Superior temporal gyrus (tissue), 1 donor: ENCODE results near the gene MYO5A.
A peak's percentile ranks its signal among the peaks of the same experiment; 100 is the strongest.
"Not testable (repeated sequence)": the region's sequence is repeated elsewhere in the genome, so short reads cannot be mapped to it uniquely, and the experiment has no call there.

Source experiments
- DNase-seq: peaks from one replicate; pipeline ENCODE4 v3.0.0-alpha.2; 2016; ENCODE audit errors: extremely low spot score

Gene MYO5A

DNA sequence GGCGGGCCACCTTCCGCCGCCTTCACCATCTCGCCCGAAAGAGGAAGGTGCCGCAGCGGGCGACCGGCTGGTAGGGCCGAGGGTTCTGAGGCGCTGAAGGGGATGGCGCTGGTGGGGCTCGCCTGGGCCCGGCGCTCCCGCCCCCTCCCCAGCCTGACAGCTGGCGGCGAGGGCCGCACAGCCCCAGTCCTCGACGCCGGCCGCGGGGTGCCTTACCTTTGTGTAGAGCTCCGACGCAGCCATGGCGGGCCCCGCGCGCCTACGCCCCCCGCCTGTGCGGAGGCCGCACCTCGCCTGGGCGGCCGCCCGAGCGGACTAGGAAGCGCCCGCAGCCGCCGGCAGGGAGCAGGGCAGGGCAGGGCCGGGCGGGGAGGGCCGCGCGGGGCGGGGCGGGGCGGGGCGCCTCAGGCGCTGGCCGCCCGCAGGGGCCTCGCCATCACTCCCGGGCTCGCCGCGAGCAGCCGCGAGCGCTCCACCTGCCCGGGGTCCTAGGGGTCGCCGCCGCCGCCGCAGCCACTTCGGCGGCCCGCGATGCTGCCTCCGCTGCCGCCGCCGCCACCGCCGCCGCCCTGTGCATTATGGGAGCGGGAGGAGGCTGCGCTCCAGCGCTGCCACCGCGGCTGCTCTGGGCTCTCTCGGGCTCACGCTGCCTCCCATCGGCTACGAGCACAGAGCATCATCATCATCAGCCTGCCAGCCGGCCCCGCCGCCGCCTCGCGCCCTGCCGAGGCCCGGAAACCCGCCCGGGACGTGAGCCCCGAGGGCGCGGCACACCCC, at the start of gene MYO5A:
Gene MYO5A, minus strand, starts transcription at position 317 of the 777 bp plus-strand sequence. Its CDS starts 74 bp downstream, at position 243.
- peak; percentile 84 for DNase-seq

DNA sequence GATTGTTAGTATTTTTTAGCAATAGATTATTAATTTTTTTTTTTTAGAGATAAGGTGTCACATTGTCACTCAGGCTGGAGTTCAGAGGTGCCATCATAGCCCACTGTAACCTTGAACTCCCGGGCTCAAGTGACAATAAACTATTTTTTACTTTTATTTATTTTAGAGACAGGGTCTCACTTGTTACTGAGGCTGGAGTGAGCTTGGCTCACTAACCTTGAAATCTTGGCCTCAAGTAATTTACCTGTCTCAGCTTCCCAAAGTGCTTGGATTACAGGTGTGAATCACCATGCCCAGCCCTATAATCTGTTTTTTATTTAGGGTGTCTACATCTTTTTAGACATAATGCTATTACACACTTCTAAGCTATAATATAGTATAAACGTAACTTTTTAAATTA, 48.0 kb upstream of the MYO5A start:
- no peak for DNase-seq

DNA sequence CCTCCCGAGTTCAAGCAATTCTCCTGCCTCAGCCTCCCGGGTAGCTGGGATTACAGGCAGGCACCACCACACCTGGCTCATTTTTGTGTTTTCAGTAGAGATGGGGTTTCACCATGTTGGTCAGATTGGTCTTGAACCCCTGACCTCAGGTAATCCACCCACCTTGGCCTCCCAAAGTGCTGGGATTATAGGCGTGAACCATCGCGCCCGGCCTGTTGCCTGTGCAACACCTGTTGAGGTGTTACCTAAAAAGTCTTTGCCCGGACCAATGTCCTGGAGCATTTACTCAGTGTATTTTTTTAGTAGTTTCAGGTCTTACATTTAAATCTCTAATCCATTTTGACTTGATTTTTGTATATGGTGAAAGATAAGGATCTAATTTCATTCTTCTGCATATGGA, 46.9 kb upstream of the MYO5A start:
- DNase-seq, result not testable (repeated sequence)

DNA sequence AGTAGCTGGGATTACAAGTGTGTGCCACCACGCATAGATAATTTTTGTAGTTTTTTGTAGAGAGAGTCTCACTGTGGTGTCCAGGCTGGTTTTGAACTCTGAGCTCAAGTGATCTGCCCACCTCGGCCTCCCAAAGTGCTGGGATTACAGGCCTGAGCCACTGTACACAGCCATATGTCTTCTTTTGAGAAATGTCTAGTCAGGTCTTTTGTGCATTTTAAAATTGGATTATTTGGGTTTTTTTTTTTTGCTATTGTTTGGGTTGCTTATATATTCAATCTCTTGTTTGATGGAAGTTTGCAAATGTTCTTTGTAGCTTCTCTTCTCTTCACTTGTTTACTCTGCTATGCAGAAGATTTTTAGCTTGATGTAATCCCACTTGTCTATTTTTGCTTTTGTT, 46.4 kb upstream of the MYO5A start:
- no peak for DNase-seq

DNA sequence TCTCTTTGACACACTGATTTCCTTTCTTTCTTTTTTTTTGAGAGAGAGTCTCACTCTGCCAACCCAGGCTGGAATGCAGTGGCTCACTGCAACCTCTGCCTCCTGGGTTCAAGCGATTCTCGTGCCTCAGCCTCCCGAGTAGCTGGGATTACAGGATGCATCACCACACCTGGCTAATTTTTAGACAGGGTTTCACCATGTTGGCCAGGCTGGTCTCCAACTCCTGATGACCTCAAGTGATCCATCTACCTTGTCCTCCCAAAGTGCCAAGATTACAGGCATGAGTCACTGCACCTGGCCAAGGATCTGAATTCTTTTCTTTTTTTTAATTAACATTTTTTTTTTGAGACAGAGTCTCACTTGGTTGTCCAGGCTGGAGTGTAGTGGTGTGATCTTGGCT, 45.9 kb upstream of the MYO5A start:
- DNase-seq, result not testable (repeated sequence)

DNA sequence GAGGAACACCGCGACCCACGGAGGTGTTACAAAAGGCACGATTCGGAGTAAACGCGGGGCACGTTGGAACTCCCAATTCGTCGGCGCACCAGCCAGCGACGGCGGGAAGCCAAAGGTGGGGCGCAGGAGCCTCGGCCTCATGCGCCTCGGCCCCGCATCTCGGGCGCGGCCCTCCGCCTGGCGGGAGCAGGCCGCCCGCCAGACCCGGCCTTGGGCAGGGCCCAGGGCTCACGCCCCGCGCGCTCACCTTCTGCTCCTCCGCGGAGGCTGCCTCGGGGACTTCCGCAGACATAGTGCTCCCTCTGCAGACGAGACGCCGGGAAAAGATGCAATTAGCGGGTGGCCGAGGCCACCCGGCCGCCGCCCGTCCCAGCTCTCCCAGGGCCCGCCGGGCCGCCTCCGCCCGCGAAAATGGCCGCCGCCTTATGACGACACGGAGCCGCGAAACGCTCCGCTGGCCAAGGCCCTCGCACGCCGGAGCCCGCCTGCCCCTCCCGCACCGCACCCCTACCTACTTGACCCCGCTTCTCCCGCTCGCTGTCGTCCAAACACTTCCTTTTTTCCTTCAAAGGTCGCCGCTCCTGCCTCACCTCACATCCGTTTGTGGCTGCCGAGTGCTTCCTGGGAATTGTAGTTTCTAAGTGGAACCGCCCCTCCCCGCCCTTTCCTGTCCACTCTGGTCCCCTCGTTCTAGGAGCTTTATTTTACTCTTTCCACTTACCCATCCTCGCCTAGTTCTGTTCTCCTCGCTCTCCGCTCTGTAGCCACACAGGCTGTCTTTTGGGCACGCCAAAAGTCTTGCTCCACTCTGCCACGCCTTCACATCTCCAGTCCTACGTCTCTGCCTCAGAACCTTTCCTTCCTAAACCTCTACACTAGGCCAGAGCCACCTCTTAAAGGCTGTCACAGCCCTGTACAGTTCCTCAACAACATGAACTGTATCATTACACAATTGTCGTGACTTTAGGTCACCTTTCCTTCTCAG, 40.2 kb upstream of the MYO5A start, which contains the start of gene ARPP19:
Gene ARPP19, minus strand, starts transcription at position 430 of the 985 bp plus-strand sequence. Its CDS starts 138 bp downstream, at position 292.
- peak; percentile 88 for DNase-seq

DNA sequence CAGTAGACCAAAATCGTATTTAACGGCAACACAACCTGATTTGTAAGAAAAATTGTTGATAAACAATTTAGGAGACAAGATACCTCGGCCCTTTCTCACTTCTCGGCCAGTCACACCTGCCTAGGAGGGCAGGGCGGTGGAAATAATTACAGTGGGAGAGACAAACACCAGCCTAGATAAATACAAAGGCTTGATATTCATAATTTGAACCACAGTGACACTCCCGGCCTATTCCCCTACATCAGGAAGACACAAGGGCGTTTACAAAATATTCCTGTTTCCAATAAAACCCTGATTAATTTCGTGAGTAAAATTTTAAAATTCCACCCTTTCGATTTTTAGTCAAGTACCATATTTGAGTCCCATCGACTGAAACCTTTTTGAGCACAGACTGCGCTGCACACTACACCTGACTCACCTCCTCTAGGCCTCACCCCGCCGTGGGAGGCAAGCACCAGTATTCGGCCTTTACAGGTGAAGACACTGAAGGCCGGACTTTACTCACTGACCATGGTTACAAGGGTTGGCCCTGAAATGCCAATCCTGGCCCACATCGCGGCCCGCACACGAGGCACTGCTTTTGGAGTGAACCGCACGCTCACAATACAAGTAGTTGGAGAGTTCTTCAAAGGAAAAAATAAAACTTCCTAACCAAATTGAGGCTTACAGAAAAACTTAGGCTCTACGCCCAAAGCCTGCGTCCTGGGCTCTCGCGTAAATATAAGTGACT, 39.4 kb upstream of the MYO5A start:
- peak; percentile 37 for DNase-seq

DNA sequence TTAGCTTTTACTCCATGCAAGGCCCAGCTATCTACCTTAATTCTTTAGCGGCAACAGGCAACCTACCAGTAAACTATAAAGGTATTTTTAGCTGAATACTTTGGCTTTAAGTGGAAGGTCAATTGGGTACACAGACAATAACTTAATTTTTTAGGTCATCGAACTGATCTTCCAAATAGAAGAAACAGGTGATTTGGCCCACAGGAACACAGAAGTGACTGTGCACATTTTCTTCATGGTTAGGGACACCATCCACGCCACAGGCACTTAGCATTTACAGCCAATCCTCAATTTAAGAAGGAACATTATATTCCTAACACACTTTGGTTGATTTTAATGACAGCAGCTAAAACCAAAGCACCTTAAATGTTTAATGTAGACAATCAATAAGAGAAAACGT, 38.2 kb upstream of the MYO5A start:
- DNase-seq, result no peak

DNA sequence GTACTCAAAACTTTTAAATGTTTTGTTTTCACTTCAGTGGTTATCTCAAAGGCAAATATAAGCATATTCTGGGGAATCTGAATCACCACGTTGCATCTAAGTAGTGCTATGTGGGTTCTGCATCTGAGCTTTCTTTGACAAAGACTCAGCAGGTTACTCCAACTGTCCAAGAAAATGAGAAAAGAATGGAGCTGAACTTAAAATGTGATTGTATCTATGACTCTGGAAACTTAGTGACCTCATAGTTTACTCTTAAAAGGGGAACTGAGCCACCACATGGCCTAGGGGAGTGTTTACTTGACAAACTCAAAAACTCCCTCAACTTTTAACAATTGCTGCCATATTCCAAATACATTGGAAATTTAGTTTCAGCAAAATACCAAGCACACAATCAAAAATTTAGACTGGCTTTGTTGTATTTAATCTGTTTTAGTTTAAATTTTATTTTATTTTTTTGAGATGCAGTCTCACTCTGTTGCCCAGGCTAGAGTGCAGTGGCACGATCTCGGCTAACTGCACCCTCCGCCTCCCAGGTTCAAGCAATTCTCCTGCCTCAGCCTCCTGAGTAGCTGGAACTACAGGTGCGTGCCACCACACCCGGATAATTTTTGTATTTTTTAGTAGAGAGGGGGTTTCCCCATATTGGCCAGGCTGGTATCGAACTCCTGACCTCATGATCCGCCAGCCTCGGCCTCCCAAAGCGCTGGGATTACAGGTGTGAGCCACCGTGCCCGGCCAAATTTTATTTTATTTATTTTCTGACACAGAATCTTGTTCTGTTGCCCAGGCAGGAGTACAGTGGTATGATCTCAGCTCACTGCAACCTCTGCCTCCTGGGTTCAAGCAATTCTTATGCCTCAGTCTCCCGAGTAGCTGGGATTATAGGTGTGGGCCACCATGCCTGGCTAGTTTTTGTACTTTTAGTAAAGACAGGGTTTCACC, 37.0 kb upstream of the MYO5A start:
- peak; percentile 7 for DNase-seq

DNA sequence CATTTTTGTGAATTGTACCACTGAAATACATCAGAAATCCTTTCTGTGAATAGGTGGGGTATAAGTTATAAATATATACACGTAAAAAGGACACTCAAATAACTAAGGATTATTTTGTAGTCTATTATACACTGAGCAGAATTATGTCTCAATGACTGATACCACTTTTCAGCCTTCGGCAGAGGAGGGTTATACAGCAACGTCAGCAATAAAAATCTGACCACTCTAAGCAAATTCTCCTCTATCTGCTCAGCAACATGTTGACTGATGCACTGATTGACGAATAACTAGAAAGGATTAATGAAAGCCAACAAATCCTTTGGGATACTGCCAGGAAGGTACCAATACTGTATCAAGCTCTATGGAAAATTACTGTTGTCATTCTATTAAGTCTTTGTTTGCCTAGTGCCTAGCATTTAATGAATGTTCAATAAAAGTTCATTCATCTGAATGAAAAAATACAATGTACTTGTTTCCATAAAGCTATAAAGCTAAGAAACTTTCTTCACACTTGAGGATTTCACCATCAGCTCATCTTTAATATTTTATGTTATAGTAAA, 34.9 kb upstream of the MYO5A start:
- peak; percentile 26 for DNase-seq

DNA sequence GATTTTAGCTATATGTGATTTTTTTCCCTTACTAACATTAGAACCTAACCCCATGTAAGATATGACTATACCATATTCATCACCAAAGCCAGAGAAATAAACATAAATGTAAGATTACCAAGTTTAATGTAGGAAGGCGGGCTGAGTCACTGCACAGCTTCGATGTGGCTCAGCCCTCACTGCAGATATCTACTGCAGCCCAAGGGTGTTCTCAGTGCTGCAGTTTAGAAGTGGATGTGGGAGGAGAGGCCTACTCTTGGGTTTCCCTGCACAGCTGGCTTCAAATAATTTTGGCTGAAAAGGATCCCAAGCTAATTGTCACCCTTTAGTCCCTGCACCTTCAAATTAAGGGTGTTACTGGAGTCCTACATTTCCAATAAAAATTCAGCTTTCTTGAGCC, 30.9 kb upstream of the MYO5A start:
- peak; percentile 51 for DNase-seq

DNA sequence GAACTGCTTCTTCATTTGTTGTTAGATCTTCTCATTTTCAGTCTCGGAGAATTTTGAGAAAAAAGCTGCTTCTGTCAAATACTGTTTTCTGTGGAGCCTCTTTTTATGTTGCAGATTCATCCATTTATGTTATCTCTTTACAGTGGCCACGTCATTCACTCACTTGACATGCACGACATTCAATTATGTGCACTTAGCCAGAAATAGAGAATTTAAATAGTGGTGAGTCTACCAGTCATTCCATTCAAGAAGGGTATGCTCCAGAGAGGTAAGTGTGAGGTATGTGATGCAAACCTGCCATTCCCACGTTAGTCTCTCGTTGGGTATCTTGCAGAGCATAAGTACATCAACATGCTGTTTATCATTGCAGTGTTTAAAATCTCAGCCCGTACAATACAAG, 30.3 kb upstream of the MYO5A start:
- DNase-seq, result no peak

DNA sequence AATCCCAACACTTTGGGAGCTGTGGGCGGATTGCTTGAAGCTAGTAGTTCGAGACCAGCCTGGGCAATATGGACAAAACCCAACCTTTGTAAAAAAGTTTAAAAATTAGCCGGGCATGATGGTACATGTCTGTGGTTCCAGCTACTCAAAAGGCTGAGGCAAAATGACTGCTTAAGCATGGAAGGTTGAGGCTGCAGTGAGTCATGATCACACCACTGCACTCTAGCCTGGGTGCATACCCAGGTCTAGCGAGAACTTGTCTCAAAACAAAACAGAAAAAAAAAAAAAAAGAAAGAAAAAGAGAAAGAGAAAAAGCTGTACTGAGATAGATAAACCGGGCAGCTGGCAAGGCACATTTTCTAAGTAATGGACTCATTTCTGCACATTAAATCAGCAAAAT, 29.5 kb upstream of the MYO5A start:
- DNase-seq, result no peak

DNA sequence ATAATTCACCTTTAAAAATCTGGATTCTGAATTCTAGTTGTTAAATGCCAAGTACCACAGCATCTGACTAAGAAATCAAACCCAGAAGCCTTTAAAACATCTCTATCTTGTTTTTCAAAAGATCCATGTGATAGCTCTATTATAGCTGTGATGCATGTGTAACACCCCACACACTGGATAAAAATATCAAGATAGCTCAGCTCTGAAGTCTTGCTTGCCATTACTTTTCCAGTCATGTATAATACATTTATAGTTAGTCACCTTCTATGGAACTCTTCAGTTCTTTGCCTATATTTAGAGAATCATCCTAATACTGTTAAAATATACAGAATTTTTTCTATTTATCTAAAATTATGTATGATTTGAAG, 28.6 kb upstream of the MYO5A start:
- DNase-seq, result peak; percentile 65

DNA sequence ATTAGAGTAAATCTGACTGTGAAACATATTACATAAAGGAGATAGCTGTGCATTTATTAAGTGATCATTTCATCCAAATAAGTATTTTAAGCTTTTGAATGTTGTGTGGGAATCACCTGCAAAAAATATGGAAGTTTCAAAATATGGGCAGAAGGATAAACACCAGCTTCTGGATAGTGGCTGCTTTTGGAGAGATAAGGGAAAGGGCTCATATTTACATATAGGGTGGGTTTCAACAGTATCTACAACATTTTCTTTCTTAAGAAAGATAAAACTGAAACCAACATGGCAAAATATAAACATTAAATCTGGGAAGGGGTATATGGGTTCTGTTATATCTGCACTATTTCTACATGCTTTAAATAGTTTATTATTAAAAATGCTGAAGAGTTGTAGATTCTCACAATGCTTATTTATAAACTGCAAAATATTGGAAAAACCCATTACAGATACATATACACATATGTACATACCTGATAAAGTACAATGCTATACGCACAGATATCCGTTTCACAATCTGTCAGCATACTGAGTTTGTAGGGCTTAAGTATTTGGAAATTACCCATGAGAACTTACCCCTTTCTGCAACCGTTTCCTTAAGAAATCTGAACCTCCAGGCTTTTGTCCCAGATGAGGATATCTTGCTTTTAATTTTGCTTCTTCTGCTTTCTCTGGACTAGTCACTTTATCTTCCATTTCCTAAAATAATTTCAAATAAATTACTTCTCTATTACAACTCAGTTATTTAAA, 28.0 kb upstream of the MYO5A start:
- DNase-seq, result no peak

DNA sequence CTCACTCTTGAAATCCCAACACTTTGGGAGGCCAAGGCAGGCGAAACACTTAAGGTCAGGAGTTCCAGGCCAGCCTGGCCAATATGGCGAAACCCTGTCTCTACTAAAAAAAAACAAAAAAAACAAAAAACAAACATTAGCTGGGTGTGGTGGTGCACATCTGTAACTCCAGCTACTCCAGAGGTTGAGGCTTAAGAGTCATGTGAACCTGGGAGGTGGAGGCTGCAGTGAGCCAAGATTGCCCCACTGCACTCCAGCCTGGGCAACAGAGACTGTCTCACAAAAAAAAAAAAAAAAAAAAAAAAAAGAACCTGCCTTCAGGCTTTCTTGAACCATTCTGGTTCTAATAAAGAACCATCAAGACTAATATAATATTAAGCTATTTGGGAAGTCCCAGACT, 23.6 kb upstream of the MYO5A start:
- no peak for DNase-seq

DNA sequence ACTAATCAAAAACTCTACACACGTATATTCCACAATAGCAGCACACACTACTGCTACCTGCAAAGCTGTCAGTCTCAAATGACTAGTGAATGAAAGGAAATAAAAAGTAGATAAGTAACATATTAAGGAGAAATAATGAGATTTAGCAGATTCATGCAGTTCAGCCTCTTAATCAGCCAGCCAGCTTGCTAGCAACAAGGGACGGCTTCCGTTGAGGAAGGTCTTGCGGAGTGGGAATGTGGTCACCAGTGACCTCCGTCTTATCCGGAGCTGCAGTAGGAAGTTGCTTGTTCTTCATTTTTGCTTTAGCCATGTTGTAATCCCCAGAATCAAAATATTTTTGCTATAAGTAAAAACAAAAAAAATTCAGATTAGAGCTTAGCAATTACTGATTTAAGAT, 23.1 kb upstream of the MYO5A start:
- no peak for DNase-seq

DNA sequence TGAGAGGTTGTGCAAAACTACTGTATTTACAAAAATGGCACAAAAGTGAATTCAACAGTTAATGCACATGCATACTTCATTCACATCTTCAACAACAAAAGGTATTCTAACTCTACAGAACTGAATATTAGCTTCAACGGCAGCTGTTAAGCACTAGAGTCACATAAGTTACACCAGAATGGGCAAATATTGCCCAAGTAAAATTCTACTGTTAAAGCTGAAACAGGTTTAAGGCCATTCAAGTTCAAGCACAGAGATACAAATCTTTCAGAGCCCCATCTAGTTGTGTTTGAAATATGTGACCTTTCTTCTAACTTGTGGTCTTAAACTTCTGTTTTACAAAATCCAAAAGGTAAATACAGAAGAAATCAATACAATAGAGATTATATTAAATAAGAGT, 22.5 kb upstream of the MYO5A start:
- not testable (repeated sequence) for DNase-seq

DNA sequence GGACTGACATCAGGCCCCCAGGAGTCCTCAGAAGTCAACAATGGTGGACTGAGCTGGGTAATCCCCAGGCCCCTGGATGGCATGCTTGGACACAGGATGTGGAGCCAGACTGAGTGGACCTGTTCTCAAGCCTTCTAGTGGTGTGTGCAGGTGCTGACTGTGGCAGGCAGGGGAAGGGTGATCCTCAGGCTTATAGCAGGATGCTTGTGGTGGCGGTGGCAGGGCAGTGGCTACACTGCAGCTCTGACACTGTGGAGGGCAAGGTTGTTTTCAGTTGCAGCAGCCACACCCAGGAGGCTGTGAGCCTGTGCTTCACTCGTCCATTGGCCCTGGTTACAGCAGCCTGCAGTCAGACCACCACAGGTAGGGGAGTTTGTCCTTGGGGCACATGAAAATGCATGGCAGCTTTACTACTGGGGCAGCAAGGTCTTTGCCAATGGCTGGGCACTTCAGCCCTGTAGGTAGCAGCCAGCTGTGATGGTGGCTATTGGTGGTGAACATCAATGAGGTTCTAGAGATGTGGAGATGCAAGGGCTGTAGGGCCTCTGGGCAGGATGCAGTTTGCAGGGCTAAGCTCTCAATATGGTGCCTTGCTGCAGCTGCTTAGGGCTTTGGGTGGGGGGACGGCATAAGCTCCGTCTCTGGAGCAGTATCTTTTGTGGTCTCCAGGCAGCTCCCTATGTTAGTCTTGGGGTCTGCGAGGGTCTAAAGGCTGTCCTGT, 17.5 kb upstream of the MYO5A start:
- no peak for DNase-seq
